Suprapubic skin (tissue), 4 donors: Measurements from ENCODE around the gene STAG1. TPM values are rescaled to one million over a fixed set of nuclear protein-coding genes. Genes with fewer than 3 reads are reported as not detected.

Experiments
- DNase-seq, 2 donors: peaks; one replicate each; pipeline ENCODE4 v3.0.0-alpha.2; 2019; ENCODE audit warnings: low spot score in 2 of 2
- H3K27ac ChIP-seq: fragments of 200-600 bp; sonication (generic); one replicate; pipeline ENCODE4 v1.5.1; 2019
- H3K27me3 ChIP-seq: fragments of 200-600 bp; sonication (generic); one replicate; pipeline ENCODE4 v1.5.1; 2019
- H3K36me3 ChIP-seq: fragments of 200-600 bp; sonication (generic); one replicate; pipeline ENCODE4 v1.5.1; 2019
- H3K4me1 ChIP-seq: fragments of 200-600 bp; sonication (generic); one replicate; pipeline ENCODE4 v1.5.1; 2019
- H3K4me3 ChIP-seq: fragments of 200-600 bp; sonication (generic); one replicate; pipeline ENCODE4 v1.5.1; 2019; ENCODE audit warnings: mild to moderate bottlenecking
- H3K9me3 ChIP-seq: fragments of 200-600 bp; sonication (generic); one replicate; pipeline ENCODE4 v1.5.1; 2019
- CTCF ChIP-seq, 2 donors: fragments of 200-600 bp in 1 of 2; fragments of 450-650 bp in 1 of 2; sonication (generic) in 1 of 2; IDR thresholded peaks; one replicate each; pipeline ENCODE4 v1.5.1; 2016 to 2019; ENCODE audit warnings: antibody characterized with exemption in 2 of 2, mild to moderate bottlenecking in 1 of 2, moderate library complexity in 1 of 2
- EP300 ChIP-seq: sonication (generic); formaldehyde crosslinking; IDR thresholded peaks from one replicate; pipeline ENCODE4 v1.6.1; 2017; ENCODE audit warnings: antibody characterized with exemption
- POLR2A ChIP-seq, 2 donors: fragments of 450-650 bp; IDR thresholded peaks; one replicate each; pipeline ENCODE4 v1.6.1; 2017; ENCODE audit warnings: antibody characterized with exemption in 2 of 2, mild to moderate bottlenecking in 2 of 2, moderate library complexity in 2 of 2
- POLR2AphosphoS5 ChIP-seq, 3 donors: sonication (generic); formaldehyde crosslinking; IDR thresholded peaks; one replicate each; pipeline ENCODE4 v1.6.1; 2017; ENCODE audit warnings: antibody characterized with exemption in 3 of 3
- WGBS: methylation state at CpG from one replicate; pipeline ENCODE4 v1.1.5; 2018; 5-methylcytosine and 5-hydroxymethylcytosine counted together
- total RNA-seq, 4 donors: library from RNA; depleted of rRNA; stranded (reverse); fragments of >200 nt; gene quantifications; one replicate each; pipeline ENCODE4 v1.1.0, GENCODE V29; 2016

Gene STAG1
- total RNA-seq, 4 donors from 2014 or later = 33.8 to 76.4 (median 38.0) TPM

GRCh38 chr3:136543385-136543784 lies 208.8 kb downstream of the STAG1 start:
- no peak for DNase-seq
- Histone ChIP-seq H3K4me1 (no peaks in the 10 kb centered on the region), H3K27me3 (no peaks in the 10 kb centered on the region), H3K27ac (no peak overlapping the region), H3K36me3 (peaks cover 4% of the 10 kb centered on the region), H3K9me3 (no peaks in the 10 kb centered on the region), H3K4me3 (no peak overlapping the region)
- 85% methylated on average over 4 of the region's 4 CpGs for WGBS
- TF ChIP-seq POLR2A (IDR thresholded peaks at IDR 0.05) = no peak
- no peak for TF ChIP-seq CTCF (IDR thresholded peaks at IDR 0.05)
- TF ChIP-seq EP300 = no peak
- TF ChIP-seq POLR2AphosphoS5 (IDR thresholded peaks at IDR 0.05) = no peak

- TF ChIP-seq CTCF (IDR thresholded peaks at IDR 0.05) (no peak), POLR2A (IDR thresholded peaks at IDR 0.05) (no peak), POLR2AphosphoS5 (IDR thresholded peaks at IDR 0.05) (no peak), EP300 (no peak)
- Histone ChIP-seq H3K36me3 (peaks cover 4% of the 10 kb centered on the region), H3K9me3 (peaks cover 3% of the 10 kb centered on the region), H3K4me3 (no peak overlapping the region), H3K27ac (no peak overlapping the region), H3K27me3 (no peaks in the 10 kb centered on the region), H3K4me1 (no peaks in the 10 kb centered on the region)
- whole genome bisulfite sequencing = 96% methylated on average over 3 of the region's 3 CpGs
- no peak for DNase-seq
Observed at GRCh38 chr3:136535906-136536305, 216.3 kb downstream of the STAG1 start.

GRCh38 chr3:136532766-136533165 lies 219.4 kb downstream of the STAG1 start:
- H3K4me3 ChIP-seq = no peak overlapping the region
- H3K36me3 ChIP-seq = no peaks in the 10 kb centered on the region
- H3K27me3 ChIP-seq = no peaks in the 10 kb centered on the region
- no peaks in the 10 kb centered on the region for H3K4me1 ChIP-seq
- TF ChIP-seq POLR2A (IDR thresholded peaks at IDR 0.05) (no peak), CTCF (IDR thresholded peaks at IDR 0.05) (no peak), POLR2AphosphoS5 (IDR thresholded peaks at IDR 0.05) (no peak), EP300 (no peak)
- 98% methylated on average over 1 of the region's 1 CpG for WGBS
- no peak for DNase-seq
- peaks cover 3% of the 10 kb centered on the region for H3K9me3 ChIP-seq
- H3K27ac ChIP-seq = no peak overlapping the region

GRCh38 chr3:136518102-136518501 lies 234.1 kb downstream of the STAG1 start:
- H3K4me3 ChIP-seq = no peak overlapping the region
- TF ChIP-seq POLR2AphosphoS5 (IDR thresholded peaks at IDR 0.05) (no peak), POLR2A (IDR thresholded peaks at IDR 0.05) (no peak), CTCF (IDR thresholded peaks at IDR 0.05) (no peak), EP300 (no peak)
- no peak overlapping the region for H3K27ac ChIP-seq
- no peaks in the 10 kb centered on the region for H3K27me3 ChIP-seq
- peaks cover 5% of the 10 kb centered on the region for H3K36me3 ChIP-seq
- WGBS = 89% methylated on average over 2 of the region's 2 CpGs
- H3K9me3 ChIP-seq = no peaks in the 10 kb centered on the region
- DNase-seq = no peak
- peaks cover under 1% of the 10 kb centered on the region for H3K4me1 ChIP-seq

GRCh38 chr3:136516656-136517055 lies 235.5 kb downstream of the STAG1 start:
- WGBS = 58% methylated on average over 3 of the region's 3 CpGs
- peaks cover 4% of the 10 kb centered on the region for H3K4me1 ChIP-seq
- H3K27ac ChIP-seq = no peak overlapping the region
- H3K27me3 ChIP-seq = no peaks in the 10 kb centered on the region
- TF ChIP-seq CTCF (IDR thresholded peaks at IDR 0.05) (no peak), POLR2AphosphoS5 (IDR thresholded peaks at IDR 0.05) (no peak), POLR2A (IDR thresholded peaks at IDR 0.05) (no peak), EP300 (no peak)
- H3K9me3 ChIP-seq = no peaks in the 10 kb centered on the region
- H3K4me3 ChIP-seq = no peak overlapping the region
- H3K36me3 ChIP-seq = peaks cover 5% of the 10 kb centered on the region
- no peak for DNase-seq
